K562 (cell line): Measurements from ENCODE around the gene MAST4. TPM values are rescaled to one million over a fixed set of nuclear protein-coding genes. Genes with fewer than 3 reads are reported as not detected.
A peak's percentile ranks its signal among the peaks of the same experiment; 100 is the strongest.

Experiments used
- BRCA1 ChIP-seq, 2 experiments: fragments of 450-650 bp in 1 of 2; sonication (generic) in 1 of 2; formaldehyde crosslinking in 1 of 2; IDR thresholded peaks; 2 replicates each; pipeline versions ENCODE4 v1.5.0 to v1.6.1; 2017 to 2020; ENCODE audit warnings: mild to moderate bottlenecking in 1 of 2, missing genetic modification reagents in 1 of 2
- PHTF2 ChIP-seq: fragments of 250-450 bp; sonication (Bioruptor Pico); IDR thresholded peaks from 2 replicates; pipeline ENCODE4 v1.5.0; 2021; ENCODE audit warnings: mild to moderate bottlenecking
- PML ChIP-seq: IDR thresholded peaks from 2 replicates; pipeline ENCODE4 v1.6.1; 2012; ENCODE audit warnings: low read length, inconsistent platforms
- RCOR1 ChIP-seq, 2 experiments: IDR thresholded peaks; 2 replicates each; pipeline ENCODE4 v1.6.1; 2012; ENCODE audit warnings: low read depth in 2 of 2, low read length in 2 of 2, borderline replicate concordance in 1 of 2, improper control_type of control experiment in 1 of 2
- SRSF9 ChIP-seq: fragments of 200-400 bp; formaldehyde crosslinking; IDR thresholded peaks from 2 replicates; pipeline ENCODE4 v1.6.1; 2017; ENCODE audit warnings: low read depth, low read length, borderline replicate concordance
- ZFP1 ChIP-seq: fragments of 450-650 bp; formaldehyde crosslinking; IDR thresholded peaks from 2 replicates; pipeline ENCODE4 v1.4.0; 2020; ENCODE audit warnings: mild to moderate bottlenecking, mixed read lengths
- ZNF274 ChIP-seq: IDR thresholded peaks from 2 replicates; pipeline ENCODE4 v1.6.1; 2011; ENCODE audit warnings: low read depth, mild to moderate bottlenecking, low read length, moderate library complexity, borderline replicate concordance
- polyA plus RNA-seq, 8 experiments: library from polyadenylated mRNA; depleted of rRNA in 4 of 8; stranded (reverse) in 5 of 8; unstranded in 3 of 8; fragments of >200 nt; fragmentation: Nextera tagmentation in 2 of 8; fragmentation: Illumina TruSeq in 1 of 8; extraction: Ambion mirVana in 2 of 8; extraction: Trizol in 1 of 8; gene quantifications; 2 replicates each; pipeline versions ENCODE4 v1.2.1 to v1.2.3, GENCODE V29; 2011 to 2014; ENCODE audit warnings: inconsistent platforms in 1 of 8, missing spikeins in 1 of 8
- total RNA-seq, 7 experiments: library from RNA; depleted of rRNA in 6 of 7; stranded (reverse); fragments of >200 nt in 6 of 7; fragmentation: Illumina TruSeq in 2 of 7; extraction: Trizol in 2 of 7; gene quantifications; 2 replicates each; pipeline versions ENCODE4 v1.2.1 to v1.2.3, GENCODE V29; 2011 to 2021; ENCODE audit warnings: low replicate concordance in 1 of 7
- TF ChIP-seq, protein P1 (sequence below): fragments of 250-450 bp; sonication (Bioruptor Pico); IDR thresholded peaks from 2 replicates; pipeline ENCODE4 v1.4.0; 2020; ENCODE audit warnings: mild to moderate bottlenecking, moderate library complexity
- TF ChIP-seq, protein P2 (sequence below): sonication (generic); formaldehyde crosslinking; IDR thresholded peaks from 2 replicates; pipeline ENCODE4 v1.8.1; 2022; ENCODE audit warnings: missing genetic modification reagents
- TF ChIP-seq, protein P3 (sequence below): IDR thresholded peaks from 2 replicates; pipeline ENCODE4 v1.6.1; 2012; ENCODE audit warnings: low read depth, low read length, improper control_type of control experiment, borderline replicate concordance
- TF ChIP-seq, protein P4 (sequence below): fragments of 450-650 bp; IDR thresholded peaks from 2 replicates; pipeline ENCODE4 v1.7.1; 2018; ENCODE audit warnings: mild to moderate bottlenecking, low read depth; ENCODE audit not compliant: partially characterized antibody
- TF ChIP-seq, protein P5 (sequence below): fragments of 450-650 bp; IDR thresholded peaks from 2 replicates; pipeline ENCODE4 v1.6.1; 2016; ENCODE audit warnings: borderline replicate concordance
- TF ChIP-seq, protein P6 (sequence below): sonication (generic); formaldehyde crosslinking; IDR thresholded peaks from 2 replicates; pipeline ENCODE4 v1.8.0; 2022; ENCODE audit warnings: missing genetic modification reagents, mild to moderate bottlenecking, moderate library complexity, borderline replicate concordance
- TF ChIP-seq, protein P7 (sequence below): IDR thresholded peaks from 2 replicates; pipeline ENCODE4 v1.6.1; 2011; ENCODE audit not compliant: insufficient read length; ENCODE audit errors: extremely low read depth
- TF ChIP-seq, protein P8 (sequence below): fragments of 450-650 bp; IDR thresholded peaks from 2 replicates; pipeline ENCODE4 v1.6.1; 2016; ENCODE audit warnings: antibody characterized with exemption

MAST4 gene
- total and polyA plus RNA-seq, 9 of the 15 experiments (the other 6 are each of a cell fraction or from before 2014, with no cell fraction given): 0.88 to 10.1 (median 5.2) TPM

DNA sequence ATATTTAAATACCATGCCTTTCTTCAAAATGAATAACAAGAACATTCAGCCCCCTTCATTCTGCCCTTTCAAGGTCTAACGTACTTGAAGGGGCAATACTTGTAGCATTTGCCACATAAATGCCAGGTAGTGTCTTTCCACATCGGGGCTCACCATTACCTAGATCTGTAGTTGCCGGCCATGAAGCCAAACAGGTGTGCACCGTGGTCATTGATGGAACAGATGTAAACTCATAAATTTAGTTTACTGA, 407.4 kb downstream of the MAST4 start (continued):
- TF ChIP-seq, protein P1, sequence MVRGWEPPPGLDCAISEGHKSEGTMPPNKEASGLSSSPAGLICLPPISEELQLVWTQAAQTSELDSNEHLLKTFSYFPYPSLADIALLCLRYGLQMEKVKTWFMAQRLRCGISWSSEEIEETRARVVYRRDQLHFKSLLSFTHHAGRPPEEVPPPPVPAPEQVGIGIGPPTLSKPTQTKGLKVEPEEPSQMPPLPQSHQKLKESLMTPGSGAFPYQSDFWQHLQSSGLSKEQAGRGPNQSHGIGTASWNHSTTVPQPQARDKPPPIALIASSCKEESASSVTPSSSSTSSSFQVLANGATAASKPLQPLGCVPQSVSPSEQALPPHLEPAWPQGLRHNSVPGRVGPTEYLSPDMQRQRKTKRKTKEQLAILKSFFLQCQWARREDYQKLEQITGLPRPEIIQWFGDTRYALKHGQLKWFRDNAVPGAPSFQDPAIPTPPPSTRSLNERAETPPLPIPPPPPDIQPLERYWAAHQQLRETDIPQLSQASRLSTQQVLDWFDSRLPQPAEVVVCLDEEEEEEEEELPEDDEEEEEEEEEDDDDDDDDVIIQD (CRISPR knock-in tag): no peak
- no peak for TF ChIP-seq RCOR1 (IDR thresholded peaks at IDR 0.05; ENCODE audit: borderline replicate concordance in 1 of 2, low read depth in 2 of 2, low read length in 2 of 2)
- TF ChIP-seq ZNF274: no peak
- TF ChIP-seq ZFP1: no peak
- TF ChIP-seq, protein P2, sequence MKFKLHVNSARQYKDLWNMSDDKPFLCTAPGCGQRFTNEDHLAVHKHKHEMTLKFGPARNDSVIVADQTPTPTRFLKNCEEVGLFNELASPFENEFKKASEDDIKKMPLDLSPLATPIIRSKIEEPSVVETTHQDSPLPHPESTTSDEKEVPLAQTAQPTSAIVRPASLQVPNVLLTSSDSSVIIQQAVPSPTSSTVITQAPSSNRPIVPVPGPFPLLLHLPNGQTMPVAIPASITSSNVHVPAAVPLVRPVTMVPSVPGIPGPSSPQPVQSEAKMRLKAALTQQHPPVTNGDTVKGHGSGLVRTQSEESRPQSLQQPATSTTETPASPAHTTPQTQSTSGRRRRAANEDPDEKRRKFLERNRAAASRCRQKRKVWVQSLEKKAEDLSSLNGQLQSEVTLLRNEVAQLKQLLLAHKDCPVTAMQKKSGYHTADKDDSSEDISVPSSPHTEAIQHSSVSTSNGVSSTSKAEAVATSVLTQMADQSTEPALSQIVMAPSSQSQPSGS (CRISPR knock-in tag): no peak
- TF ChIP-seq, protein P3, sequence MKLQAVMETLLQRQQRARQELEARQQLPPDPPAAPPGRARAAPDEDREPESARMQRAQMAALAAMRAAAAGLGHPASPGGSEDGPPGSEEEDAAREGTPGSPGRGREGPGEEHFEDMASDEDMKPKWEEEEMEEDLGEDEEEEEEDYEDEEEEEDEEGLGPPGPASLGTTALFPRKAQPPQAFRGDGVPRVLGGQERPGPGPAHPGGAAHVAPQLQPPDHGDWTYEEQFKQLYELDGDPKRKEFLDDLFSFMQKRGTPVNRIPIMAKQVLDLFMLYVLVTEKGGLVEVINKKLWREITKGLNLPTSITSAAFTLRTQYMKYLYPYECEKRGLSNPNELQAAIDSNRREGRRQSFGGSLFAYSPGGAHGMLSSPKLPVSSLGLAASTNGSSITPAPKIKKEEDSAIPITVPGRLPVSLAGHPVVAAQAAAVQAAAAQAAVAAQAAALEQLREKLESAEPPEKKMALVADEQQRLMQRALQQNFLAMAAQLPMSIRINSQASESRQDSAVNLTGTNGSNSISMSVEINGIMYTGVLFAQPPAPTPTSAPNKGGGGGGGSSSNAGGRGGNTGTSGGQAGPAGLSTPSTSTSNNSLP: no peak
- no peak for TF ChIP-seq SRSF9
- TF ChIP-seq BRCA1 (IDR thresholded peaks at IDR 0.05): no peak
- no peak for TF ChIP-seq BRCA1 (CRISPR knock-in tag; IDR thresholded peaks at IDR 0.05)
- TF ChIP-seq, protein P4, sequence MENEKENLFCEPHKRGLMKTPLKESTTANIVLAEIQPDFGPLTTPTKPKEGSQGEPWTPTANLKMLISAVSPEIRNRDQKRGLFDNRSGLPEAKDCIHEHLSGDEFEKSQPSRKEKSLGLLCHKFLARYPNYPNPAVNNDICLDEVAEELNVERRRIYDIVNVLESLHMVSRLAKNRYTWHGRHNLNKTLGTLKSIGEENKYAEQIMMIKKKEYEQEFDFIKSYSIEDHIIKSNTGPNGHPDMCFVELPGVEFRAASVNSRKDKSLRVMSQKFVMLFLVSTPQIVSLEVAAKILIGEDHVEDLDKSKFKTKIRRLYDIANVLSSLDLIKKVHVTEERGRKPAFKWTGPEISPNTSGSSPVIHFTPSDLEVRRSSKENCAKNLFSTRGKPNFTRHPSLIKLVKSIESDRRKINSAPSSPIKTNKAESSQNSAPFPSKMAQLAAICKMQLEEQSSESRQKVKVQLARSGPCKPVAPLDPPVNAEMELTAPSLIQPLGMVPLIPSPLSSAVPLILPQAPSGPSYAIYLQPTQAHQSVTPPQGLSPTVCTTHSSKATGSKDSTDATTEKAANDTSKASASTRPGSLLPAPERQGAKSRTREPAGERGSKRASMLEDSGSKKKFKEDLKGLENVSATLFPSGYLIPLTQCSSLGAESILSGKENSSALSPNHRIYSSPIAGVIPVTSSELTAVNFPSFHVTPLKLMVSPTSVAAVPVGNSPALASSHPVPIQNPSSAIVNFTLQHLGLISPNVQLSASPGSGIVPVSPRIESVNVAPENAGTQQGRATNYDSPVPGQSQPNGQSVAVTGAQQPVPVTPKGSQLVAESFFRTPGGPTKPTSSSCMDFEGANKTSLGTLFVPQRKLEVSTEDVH: no peak
- TF ChIP-seq, protein P5, sequence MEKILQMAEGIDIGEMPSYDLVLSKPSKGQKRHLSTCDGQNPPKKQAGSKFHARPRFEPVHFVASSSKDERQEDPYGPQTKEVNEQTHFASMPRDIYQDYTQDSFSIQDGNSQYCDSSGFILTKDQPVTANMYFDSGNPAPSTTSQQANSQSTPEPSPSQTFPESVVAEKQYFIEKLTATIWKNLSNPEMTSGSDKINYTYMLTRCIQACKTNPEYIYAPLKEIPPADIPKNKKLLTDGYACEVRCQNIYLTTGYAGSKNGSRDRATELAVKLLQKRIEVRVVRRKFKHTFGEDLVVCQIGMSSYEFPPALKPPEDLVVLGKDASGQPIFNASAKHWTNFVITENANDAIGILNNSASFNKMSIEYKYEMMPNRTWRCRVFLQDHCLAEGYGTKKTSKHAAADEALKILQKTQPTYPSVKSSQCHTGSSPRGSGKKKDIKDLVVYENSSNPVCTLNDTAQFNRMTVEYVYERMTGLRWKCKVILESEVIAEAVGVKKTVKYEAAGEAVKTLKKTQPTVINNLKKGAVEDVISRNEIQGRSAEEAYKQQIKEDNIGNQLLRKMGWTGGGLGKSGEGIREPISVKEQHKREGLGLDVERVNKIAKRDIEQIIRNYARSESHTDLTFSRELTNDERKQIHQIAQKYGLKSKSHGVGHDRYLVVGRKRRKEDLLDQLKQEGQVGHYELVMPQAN: 0 out of 2 replicates have a peak, but pooled peaks have one; percentile 39
- TF ChIP-seq, protein P6, sequence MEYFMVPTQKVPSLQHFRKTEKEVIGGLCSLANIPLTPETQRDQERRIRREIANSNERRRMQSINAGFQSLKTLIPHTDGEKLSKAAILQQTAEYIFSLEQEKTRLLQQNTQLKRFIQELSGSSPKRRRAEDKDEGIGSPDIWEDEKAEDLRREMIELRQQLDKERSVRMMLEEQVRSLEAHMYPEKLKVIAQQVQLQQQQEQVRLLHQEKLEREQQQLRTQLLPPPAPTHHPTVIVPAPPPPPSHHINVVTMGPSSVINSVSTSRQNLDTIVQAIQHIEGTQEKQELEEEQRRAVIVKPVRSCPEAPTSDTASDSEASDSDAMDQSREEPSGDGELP (CRISPR knock-in tag): no peak
- no peak for TF ChIP-seq PML
- TF ChIP-seq, protein P7, sequence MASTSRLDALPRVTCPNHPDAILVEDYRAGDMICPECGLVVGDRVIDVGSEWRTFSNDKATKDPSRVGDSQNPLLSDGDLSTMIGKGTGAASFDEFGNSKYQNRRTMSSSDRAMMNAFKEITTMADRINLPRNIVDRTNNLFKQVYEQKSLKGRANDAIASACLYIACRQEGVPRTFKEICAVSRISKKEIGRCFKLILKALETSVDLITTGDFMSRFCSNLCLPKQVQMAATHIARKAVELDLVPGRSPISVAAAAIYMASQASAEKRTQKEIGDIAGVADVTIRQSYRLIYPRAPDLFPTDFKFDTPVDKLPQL: peak; percentile 37
- TF ChIP-seq, protein P8, sequence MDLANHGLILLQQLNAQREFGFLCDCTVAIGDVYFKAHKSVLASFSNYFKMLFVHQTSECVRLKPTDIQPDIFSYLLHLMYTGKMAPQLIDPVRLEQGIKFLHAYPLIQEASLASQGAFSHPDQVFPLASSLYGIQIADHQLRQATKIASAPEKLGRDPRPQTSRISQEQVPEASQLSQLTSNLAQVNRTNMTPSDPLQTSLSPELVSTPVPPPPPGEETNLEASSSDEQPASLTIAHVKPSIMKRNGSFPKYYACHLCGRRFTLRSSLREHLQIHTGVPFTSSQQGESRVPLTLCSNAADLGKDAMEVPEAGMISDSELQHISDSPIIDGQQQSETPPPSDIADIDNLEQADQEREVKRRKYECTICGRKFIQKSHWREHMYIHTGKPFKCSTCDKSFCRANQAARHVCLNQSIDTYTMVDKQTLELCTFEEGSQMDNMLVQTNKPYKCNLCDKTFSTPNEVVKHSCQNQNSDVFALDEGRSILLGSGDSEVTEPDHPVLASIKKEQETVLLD: no peak
- TF ChIP-seq PHTF2 (CRISPR knock-in tag): no peak
